ENCODE data around the gene TRPM3. TPM values are rescaled to one million over a fixed set of nuclear protein-coding genes. Genes with fewer than 3 reads are reported as not detected.

TRPM3 gene
- total RNA-seq, 1 donor from 2014 or later = 0.22 TPM

GRCh38 chr9:70933321-70933720 is 188.1 kb downstream of the TRPM3 start:
- no peak overlapping the region for H3K27ac ChIP-seq (replicated peaks)
- no peak overlapping the region for H3K4me3 ChIP-seq
- no peaks in the 10 kb centered on the region for H3K4me1 ChIP-seq
- TF ChIP-seq CTCF (IDR thresholded peaks at IDR 0.05; ENCODE audit: borderline replicate concordance) = no peak
- no peak for DNase-seq
- H3K36me3 ChIP-seq = no peaks in the 10 kb centered on the region
- intact Hi-C loops (cut with micrococcal nuclease) = loop anchor here (10.0 kb wide), 1 partner anchor 311 kb away; no protein-coding TSS in a partner anchor
- no peaks in the 10 kb centered on the region for H3K9me3 ChIP-seq (replicated peaks)
- H3K27me3 ChIP-seq (ENCODE audit: low read depth) = no peaks in the 10 kb centered on the region

- H3K36me3 ChIP-seq = no peaks in the 10 kb centered on the region
- H3K27ac ChIP-seq (replicated peaks) = no peak overlapping the region
- DNase-seq = no peak
- H3K27me3 ChIP-seq (ENCODE audit: low read depth) = no peaks in the 10 kb centered on the region
- no peak overlapping the region for H3K4me3 ChIP-seq
- no peaks in the 10 kb centered on the region for H3K9me3 ChIP-seq (replicated peaks)
- TF ChIP-seq CTCF (IDR thresholded peaks at IDR 0.05; ENCODE audit: borderline replicate concordance) = no peak
- H3K4me1 ChIP-seq = no peaks in the 10 kb centered on the region
- intact Hi-C loops (cut with micrococcal nuclease) = loop anchor here (10.0 kb wide), 1 partner anchor 313 kb away; no protein-coding TSS in a partner anchor
These were observed 189.3 kb downstream of the TRPM3 start for GRCh38 chr9:70932097-70932496.

- intact Hi-C loops (cut with micrococcal nuclease) = no loop called here
- Histone ChIP-seq H3K4me3 (no peak overlapping the region), H3K27me3 (ENCODE audit: low read depth) (no peaks in the 10 kb centered on the region), H3K27ac (replicated peaks) (no peak overlapping the region), H3K36me3 (no peaks in the 10 kb centered on the region), H3K9me3 (replicated peaks) (no peaks in the 10 kb centered on the region), H3K4me1 (peaks cover 6% of the 10 kb centered on the region)
- TF ChIP-seq CTCF (IDR thresholded peaks at IDR 0.05; ENCODE audit: borderline replicate concordance) = no peak
- no peak for DNase-seq
These were observed 193.9 kb downstream of the TRPM3 start for GRCh38 chr9:70927530-70927929.

- Histone ChIP-seq H3K9me3 (replicated peaks) (no peaks in the 10 kb centered on the region), H3K27ac (replicated peaks) (no peak overlapping the region), H3K36me3 (no peaks in the 10 kb centered on the region), H3K27me3 (ENCODE audit: low read depth) (no peaks in the 10 kb centered on the region), H3K4me3 (peak overlapping the region; percentile 32), H3K4me1 (peaks cover 6% of the 10 kb centered on the region)
- intact Hi-C loops (cut with micrococcal nuclease) = no loop called here
- DNase-seq = no peak
- TF ChIP-seq CTCF (IDR thresholded peaks at IDR 0.05; ENCODE audit: borderline replicate concordance) = peak; percentile 77
These were observed 196.4 kb downstream of the TRPM3 start for GRCh38 chr9:70924895-70925547.

GRCh38 chr9:70924380-70924779 is 197.0 kb downstream of the TRPM3 start:
- peak overlapping the region; percentile 32 for H3K4me3 ChIP-seq

More at GRCh38 chr9:70924380-70924779, 197.0 kb downstream of the TRPM3 start:
- Histone ChIP-seq H3K36me3 (no peaks in the 10 kb centered on the region), H3K27me3 (ENCODE audit: low read depth) (no peaks in the 10 kb centered on the region), H3K9me3 (replicated peaks) (no peaks in the 10 kb centered on the region), H3K4me1 (peaks cover 6% of the 10 kb centered on the region), H3K27ac (replicated peaks) (no peak overlapping the region)
- intact Hi-C loops (cut with micrococcal nuclease) = no loop called here
- no peak for DNase-seq
- no peak for TF ChIP-seq CTCF (IDR thresholded peaks at IDR 0.05; ENCODE audit: borderline replicate concordance)

All from left ventricle myocardium inferior (tissue), 1 donor.